Measurements from ENCODE around the gene ARSB. TPM values are rescaled to one million over a fixed set of nuclear protein-coding genes. Genes with fewer than 3 reads are reported as not detected.

ARSB gene
- total RNA-seq, 2 donors from 2014 or later, result 28.1 TPM

DNA sequence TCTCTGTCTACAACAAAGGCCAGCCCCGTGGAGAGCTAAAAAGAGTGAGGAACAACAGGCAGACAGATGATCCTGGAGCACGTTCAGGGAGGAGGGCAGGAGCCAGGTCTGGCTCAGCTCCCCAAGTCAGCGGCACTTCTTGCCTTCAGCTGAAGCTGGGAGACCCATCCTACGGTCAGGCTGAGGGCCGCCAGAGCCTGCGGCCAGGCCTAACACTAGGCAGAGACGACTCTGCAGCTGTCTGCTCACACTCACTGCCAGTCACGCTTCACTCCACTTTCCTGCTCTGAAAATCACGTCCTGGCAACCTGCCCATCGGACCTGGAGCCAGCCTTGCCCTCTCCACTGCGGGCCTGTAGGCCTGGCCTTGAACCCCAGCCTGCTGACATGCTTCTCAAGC is 175.7 kb downstream of the ARSB start:
- Mint-ChIP-seq H3K36me3 (ENCODE audit: low read depth) (no peaks in the 10 kb centered on the region), H3K27me3 (ENCODE audit: insufficient read depth) (no peaks in the 10 kb centered on the region), H3K4me3 (no peak overlapping the region), H3K9me3 (no peaks in the 10 kb centered on the region), H3K27ac (no peak overlapping the region), H3K4me1 (peaks cover 19% of the 10 kb centered on the region)
- 94% methylated on average over 6 to 11 of the region's 11 CpGs for WGBS, 2 experiments (ENCODE audit: insufficient coverage in 1 of 2, insufficient read length in 1 of 2)
- Histone ChIP-seq H3K27me3 (ENCODE audit: control insufficient read depth, insufficient read depth, low read length, poor library complexity, severe bottlenecking) (no peaks in the 10 kb centered on the region), H3K9me3 (ENCODE audit: control insufficient read depth, low read length) (no peaks in the 10 kb centered on the region), H3K36me3 (ENCODE audit: control insufficient read depth, insufficient read depth, low read length) (no peaks in the 10 kb centered on the region), H3K4me3 (ENCODE audit: low read length) (no peak overlapping the region), H3K4me1 (ENCODE audit: control insufficient read depth, insufficient read depth, low read length) (peaks cover 3% of the 10 kb centered on the region), H3K9ac (ENCODE audit: extremely low read depth, low read length, poor library complexity, severe bottlenecking) (no peak overlapping the region), H3K27ac (ENCODE audit: low read depth, low read length) (no peak overlapping the region)
- TF ChIP-seq, protein P1, sequence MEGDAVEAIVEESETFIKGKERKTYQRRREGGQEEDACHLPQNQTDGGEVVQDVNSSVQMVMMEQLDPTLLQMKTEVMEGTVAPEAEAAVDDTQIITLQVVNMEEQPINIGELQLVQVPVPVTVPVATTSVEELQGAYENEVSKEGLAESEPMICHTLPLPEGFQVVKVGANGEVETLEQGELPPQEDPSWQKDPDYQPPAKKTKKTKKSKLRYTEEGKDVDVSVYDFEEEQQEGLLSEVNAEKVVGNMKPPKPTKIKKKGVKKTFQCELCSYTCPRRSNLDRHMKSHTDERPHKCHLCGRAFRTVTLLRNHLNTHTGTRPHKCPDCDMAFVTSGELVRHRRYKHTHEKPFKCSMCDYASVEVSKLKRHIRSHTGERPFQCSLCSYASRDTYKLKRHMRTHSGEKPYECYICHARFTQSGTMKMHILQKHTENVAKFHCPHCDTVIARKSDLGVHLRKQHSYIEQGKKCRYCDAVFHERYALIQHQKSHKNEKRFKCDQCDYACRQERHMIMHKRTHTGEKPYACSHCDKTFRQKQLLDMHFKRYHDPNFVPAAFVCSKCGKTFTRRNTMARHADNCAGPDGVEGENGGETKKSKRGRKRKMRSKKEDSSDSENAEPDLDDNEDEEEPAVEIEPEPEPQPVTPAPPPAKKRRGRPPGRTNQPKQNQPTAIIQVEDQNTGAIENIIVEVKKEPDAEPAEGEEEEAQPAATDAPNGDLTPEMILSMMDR (conservative IDR thresholded peaks at IDR 0.05), result no peak
- DNase-seq, result no peak

DNA sequence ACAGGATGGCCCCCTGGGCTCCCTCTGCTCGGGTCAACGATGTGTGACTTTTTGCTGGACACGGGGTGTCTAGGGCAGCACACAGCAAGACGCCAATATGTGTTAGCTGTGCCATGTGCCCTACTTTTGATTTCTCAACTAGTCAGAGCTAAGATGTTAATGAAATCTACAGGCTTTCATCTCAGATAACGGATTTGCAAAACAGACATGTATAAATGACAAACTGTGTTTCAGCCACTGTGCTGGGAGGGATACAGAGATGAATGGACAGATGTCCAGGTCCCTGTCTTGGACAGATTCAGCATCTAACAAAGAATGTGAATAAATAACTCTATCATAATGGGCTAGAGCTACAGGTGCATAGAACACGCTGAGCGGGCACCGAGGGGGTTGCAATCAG is 176.3 kb downstream of the ARSB start:
- H3K27ac ChIP-seq (ENCODE audit: low read depth, low read length), result no peak overlapping the region
- TF ChIP-seq, protein P1 (conservative IDR thresholded peaks at IDR 0.05), result no peak
- no peaks in the 10 kb centered on the region for H3K27me3 ChIP-seq (ENCODE audit: control insufficient read depth, insufficient read depth, low read length, poor library complexity, severe bottlenecking)
- Mint-ChIP-seq H3K4me3 (no peak overlapping the region), H3K9me3 (no peaks in the 10 kb centered on the region), H3K4me1 (peaks cover 19% of the 10 kb centered on the region), H3K36me3 (ENCODE audit: low read depth) (no peaks in the 10 kb centered on the region), H3K27me3 (ENCODE audit: insufficient read depth) (no peaks in the 10 kb centered on the region), H3K27ac (no peak overlapping the region)
- no peak overlapping the region for H3K9ac ChIP-seq (ENCODE audit: extremely low read depth, low read length, poor library complexity, severe bottlenecking)
- H3K4me1 ChIP-seq (ENCODE audit: control insufficient read depth, insufficient read depth, low read length), result peaks cover 3% of the 10 kb centered on the region
- no peak overlapping the region for H3K4me3 ChIP-seq (ENCODE audit: low read length)
- no peak for DNase-seq
- 93 to 94% methylated on average over 5 to 8 of the region's 8 CpGs for WGBS, 2 experiments (ENCODE audit: insufficient coverage in 1 of 2, insufficient read length in 1 of 2)
- H3K36me3 ChIP-seq (ENCODE audit: control insufficient read depth, insufficient read depth, low read length), result no peaks in the 10 kb centered on the region
- H3K9me3 ChIP-seq (ENCODE audit: control insufficient read depth, low read length), result no peaks in the 10 kb centered on the region

- 95 to 98% methylated on average over 4 to 6 of the region's 6 CpGs for WGBS, 2 experiments (ENCODE audit: insufficient coverage in 1 of 2, insufficient read length in 1 of 2)
- H3K4me3 ChIP-seq (ENCODE audit: low read length), result no peak overlapping the region
- H3K27ac ChIP-seq (ENCODE audit: low read depth, low read length), result no peak overlapping the region
- TF ChIP-seq, protein P1 (conservative IDR thresholded peaks at IDR 0.05), result no peak
- H3K4me3 Mint-ChIP-seq, result no peak overlapping the region
- no peak overlapping the region for H3K9ac ChIP-seq (ENCODE audit: extremely low read depth, low read length, poor library complexity, severe bottlenecking)
- H3K4me1 ChIP-seq (ENCODE audit: control insufficient read depth, insufficient read depth, low read length), result peaks cover 3% of the 10 kb centered on the region
- H3K27me3 ChIP-seq (ENCODE audit: control insufficient read depth, insufficient read depth, low read length, poor library complexity, severe bottlenecking), result no peaks in the 10 kb centered on the region
- no peaks in the 10 kb centered on the region for H3K27me3 Mint-ChIP-seq (ENCODE audit: insufficient read depth)
- H3K36me3 ChIP-seq (ENCODE audit: control insufficient read depth, insufficient read depth, low read length), result no peaks in the 10 kb centered on the region
- H3K9me3 Mint-ChIP-seq, result no peaks in the 10 kb centered on the region
- H3K9me3 ChIP-seq (ENCODE audit: control insufficient read depth, low read length), result no peaks in the 10 kb centered on the region
- H3K4me1 Mint-ChIP-seq, result peaks cover 19% of the 10 kb centered on the region
- no peaks in the 10 kb centered on the region for H3K36me3 Mint-ChIP-seq (ENCODE audit: low read depth)
- no peak for DNase-seq
- H3K27ac Mint-ChIP-seq, result no peak overlapping the region
Observed at GRCh38 chr5:78808380-78808779, 176.7 kb downstream of the ARSB start.

All from endodermal cell (in vitro differentiated cells).